NCI-H748 treated with DMSO at 0.1 percent for 48 hours (cell line): ENCODE results near the gene ATP1A3.
A peak's percentile ranks its signal among the peaks of the same experiment; 100 is the strongest.
"Not testable (repeated sequence)": the region's sequence is repeated elsewhere in the genome, so short reads cannot be mapped to it uniquely, and the experiment has no call there.

Source experiments
- DNase-seq: peaks from one replicate; lab custom pipeline; 2025; lab: John Stamatoyannopoulos, UW

The ATP1A3 gene

DNA sequence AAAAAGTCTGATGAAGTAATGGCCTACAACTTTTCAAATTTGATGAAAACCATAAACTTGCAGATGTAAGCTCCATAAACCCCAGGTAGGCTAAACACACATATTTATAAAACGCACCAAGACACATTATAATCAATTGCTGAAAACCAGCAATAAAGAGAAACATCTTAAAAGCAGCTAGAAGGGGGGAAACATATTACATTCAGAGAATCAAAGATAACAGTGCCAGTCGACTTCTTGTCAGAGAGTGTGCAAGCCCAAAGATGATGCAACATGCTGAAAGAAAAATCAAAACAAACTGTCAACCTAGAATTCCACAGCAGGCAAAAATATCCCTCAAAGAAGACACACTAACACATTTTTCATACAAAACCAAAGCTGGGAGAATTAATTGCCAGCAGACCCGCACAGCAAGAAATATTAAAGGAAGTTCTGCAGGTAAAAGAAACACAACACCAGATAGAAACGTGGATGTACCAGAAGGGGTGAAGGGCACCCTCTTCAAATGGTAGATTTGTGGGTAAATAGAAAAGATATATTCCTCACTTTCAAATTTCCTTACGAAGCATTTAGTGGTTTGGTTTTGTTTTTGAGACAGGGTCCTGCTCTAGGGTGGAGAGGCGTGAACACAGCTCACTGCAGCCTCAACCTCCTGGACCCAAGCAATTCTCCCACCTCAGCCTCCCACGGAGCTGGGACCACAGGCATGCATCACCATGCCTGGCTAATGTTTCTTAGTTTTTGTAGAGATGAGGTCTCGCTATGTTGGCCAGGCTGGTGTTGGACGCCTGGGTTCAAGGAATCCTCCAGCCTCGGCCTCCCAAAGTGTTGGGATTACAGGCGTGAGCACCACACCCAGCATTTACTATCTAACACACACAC, 16.5 kb upstream of the ATP1A3 start:
- DNase-seq: no peak

DNA sequence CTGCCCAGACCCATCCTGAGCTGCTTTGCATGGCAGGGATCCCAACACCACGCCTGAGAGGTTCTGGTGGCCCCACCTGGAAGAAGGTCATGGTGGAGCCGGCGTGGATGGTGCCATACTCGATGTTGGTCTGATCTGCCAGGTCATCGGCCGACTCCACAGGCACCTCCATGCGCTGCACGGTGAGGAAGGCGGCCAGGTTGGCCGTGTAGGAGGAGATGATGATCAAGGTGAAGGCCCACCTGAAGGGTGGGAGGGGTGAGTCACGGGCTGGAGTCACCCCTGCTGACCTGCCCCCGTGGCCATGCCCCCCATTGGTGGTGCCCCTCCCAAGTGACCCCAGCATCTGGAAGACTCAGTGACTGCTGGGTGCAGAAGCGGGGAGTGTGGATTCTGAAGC, 12.5 kb upstream of the ATP1A3 start:
- no peak for DNase-seq

DNA sequence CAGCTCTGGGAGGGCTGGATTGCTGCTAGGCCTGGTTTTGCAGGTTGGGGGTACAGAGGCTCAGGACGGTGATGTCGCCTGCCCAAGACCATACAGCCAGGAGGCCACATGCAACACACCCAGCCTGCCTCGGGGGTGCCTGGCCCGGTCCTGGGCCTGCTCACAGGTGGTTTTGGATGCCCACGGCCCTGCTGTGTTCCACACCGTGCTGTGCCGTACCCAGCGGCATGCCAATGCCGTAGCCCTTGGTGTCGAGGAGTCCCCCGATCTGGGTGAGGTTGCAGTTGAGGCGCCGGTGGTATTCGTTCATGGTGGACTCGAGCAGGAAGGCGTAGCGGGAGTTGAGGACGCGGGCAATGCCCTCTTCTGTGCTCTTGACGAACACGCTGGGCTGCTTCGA, 11.5 kb upstream of the ATP1A3 start:
- DNase-seq: no peak

DNA sequence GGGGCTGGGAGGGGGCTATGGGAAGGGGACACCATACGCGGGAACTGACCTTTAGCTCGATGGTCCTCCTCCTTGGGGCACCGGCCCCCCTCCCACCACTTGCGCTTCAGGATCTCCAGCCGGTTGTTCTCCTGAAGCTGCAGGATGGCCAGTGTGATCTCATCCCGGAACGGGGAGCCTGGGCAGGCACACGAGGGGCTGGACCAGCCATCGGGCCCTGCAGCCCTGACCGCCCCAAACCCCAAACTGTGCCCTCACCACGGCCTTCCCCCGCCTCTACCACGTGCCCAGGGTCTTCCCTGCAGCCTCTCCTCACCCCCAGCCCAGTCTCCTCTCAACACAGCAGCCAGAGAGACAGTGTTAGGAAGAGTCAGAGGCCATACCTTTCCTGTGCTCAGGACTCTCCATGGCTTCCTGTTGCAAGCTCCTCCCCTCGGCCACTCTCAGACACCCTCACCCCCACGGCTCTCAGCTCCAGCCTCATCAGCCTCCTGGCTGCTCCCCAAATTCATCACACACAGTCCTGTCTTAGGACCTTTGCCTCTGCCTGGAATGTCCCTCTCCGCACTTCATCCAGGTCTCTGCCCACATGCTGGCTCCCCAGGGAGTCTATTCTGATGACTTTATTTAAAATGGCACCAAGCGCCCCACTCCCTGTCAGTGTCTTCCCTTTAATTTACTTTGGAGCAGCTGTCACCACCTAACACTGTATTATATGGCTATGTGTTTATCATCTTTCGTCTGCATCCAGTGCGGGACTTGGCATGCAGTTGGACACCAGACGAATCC, 9.7 kb upstream of the ATP1A3 start:
- DNase-seq: no peak

DNA sequence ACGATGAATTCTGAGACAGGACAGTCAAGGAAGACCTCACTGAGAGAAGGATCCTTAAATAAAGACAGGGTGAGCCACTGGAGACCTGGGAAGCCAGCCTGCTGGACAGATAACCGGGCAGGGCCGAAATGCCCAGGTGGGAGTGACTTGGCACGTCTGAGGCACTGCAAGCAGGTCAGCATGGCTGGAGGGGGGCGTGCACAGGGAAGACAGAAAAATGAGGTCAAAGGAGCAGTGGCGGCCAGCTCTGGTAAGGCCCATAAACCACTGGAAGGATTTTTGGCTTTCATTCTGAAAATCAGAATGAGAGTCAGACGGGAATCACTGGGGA, 5.8 kb upstream of the ATP1A3 start:
- DNase-seq: no peak

DNA sequence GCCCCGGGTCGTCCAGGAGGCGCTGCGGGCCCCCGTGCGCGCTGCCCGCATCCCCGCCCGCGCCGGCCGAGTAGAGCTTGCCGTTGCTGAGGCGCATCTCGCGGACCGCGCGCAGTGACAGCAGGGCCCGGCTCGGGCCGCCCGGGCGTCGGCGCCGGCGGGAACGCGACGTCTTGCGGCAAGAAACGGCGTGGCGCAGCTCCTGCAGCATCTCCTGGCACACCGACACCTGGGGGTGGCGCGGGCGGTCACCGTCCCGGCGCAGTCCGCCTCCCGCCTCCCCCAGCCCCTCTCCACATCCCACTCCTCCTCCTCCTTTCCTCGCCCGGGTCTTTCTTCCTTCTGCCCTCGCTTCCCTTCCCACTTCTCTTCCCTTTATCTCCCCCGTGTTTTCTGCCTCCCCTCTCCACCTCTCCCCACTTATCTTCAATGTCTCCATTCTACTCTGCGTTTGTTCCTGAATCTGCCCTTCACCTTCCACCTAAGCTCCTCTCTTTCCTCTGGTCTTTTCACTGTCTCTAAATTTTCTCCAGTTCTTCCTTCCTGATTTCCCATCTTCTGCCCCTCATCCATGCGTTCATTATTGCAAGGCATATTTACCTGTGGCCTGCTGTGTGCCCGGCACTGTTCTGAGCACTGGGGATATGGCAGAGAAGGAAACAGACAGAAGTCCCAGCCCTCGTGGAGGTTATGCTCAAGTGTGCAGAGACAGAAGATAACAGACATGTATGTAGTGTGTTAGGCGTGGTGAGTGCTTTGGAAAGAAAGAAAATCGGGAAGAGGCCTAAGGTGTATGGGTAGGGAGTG, 5.2 kb upstream of the ATP1A3 start:
- DNase-seq: no peak

DNA sequence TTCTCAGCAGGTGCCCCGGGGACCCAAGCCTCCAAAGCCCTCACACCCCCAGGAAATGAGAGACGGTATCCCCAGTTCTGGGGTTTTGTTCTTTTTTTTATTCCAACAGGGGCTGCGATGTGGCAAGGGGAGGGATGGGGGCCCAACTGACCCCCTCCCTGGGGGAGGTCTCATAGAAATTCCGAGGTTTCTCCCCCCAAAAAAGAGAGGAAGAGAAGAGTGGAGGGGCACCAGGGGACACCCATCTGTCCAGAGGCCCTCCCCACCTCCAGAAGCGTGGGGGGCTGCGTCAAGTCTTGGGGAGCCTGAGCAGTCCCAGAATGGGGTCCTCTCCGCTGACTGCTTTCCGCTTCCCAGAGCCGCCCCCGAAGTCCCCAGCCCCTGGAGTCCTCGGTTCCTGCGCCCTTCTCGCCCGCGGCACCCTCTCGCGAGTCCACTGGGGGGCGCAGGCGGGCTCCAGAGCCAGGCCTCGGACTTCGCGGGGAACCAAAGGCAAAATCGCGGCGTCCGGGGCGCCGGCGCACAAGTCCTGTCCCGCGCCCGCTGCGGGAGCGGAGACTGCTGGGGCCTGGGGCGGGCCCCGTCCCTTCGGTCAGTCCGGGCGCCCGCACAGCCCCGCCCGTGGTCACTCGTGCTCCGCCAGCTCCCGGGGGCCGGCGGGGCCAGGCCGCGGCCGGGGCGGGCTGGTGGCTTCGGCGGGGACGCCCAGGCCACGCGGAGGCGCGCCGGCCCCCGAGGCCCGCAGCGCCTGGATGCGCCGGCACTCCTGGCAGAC, 4.4 kb upstream of the ATP1A3 start:
- DNase-seq: peak; percentile 41

DNA sequence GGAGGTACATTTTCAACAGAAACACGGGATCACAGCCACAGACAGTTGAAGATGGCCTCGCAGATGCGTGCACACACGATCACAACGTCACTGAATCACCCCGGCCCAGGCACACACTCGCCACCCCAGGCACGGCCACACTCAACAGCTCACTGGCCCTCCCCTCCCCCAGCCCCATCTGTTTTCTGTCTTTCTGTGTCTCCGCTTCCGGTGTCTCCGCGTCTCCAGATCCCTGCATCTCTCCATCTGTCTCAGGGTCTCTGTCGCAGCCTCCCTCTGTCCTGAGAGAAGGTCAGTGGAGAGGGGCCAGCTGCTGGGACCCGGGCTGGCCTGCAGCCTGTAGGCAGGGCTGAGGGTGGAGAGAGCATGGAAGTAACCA, 3.8 kb upstream of the ATP1A3 start:
- DNase-seq: peak; percentile 23

DNA sequence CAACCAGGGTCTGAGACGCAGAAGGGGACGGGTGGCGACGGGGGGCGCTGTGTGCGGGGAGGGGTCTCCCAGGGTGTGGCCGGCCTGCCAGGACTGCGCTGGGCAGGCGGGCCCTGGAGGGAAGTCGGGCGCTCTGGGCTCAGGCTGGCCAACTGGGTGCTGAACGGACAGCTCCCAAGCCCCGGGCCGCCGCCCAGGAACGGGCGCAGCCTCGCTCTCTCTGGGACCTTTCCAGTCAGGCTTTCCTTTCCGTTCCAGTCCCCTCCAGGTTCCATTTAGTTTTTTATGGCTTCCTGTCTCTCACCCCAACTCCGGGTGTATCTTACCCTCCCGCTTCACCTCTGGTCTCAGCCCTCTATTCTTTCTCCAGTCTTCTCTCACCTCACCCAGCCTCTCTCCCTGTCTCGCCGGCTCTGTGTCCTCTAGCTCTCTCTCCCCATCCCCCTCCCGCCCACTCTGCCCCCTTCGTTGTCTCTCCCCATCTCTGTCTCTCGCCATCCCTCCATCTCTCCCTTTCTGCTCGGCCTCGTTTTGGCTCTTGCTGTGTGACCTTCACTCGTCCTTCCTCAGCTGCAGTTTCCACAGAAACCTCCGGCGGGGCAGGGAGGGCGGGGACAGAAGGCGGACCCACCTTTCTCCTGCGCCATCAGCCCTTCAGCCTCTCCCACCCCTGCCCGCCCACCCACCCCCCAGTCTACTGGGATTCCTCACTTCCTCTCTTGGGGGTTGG, 3.3 kb upstream of the ATP1A3 start:
- no peak for DNase-seq

DNA sequence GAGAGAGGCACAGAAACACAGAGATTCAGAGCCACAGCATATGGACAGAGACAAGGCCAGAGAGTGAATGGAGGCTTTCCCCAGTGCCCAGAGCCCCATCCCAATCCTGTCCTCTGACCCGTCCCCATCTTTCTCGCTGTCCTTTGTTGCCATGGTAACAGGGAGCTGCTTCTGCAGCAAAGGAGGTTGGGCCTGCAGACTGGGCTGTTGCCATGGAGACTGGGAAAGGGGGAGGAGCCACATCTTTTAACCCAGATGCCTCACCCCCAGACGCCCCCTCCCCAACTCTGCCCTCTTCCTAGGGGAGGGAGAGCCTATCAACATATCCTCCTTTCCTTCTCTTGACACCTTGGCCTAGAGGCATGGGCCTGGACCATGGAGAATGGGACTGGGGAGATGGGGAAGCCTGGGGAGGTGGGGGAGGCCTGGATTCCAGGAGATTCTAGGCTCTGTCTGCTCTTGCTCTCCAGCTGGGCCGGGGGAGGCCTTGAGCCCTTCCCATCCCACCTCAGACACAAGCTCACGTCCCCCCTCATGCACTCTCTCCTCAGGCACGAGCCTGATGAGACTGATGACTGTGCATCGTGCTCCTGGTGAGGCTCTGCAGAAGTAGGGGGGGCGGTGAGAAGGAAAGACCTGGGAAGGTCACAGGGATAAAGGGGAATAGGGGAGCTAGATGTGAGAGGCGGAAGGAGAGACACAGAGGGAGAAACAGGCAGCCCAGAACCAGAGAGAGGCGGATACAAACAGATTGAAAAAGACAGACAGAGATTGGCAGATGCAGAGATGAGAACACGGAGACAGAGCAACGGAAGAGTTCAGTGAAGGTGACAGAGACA, 2.1 kb upstream of the ATP1A3 start:
- peak; percentile 23 for DNase-seq

DNA sequence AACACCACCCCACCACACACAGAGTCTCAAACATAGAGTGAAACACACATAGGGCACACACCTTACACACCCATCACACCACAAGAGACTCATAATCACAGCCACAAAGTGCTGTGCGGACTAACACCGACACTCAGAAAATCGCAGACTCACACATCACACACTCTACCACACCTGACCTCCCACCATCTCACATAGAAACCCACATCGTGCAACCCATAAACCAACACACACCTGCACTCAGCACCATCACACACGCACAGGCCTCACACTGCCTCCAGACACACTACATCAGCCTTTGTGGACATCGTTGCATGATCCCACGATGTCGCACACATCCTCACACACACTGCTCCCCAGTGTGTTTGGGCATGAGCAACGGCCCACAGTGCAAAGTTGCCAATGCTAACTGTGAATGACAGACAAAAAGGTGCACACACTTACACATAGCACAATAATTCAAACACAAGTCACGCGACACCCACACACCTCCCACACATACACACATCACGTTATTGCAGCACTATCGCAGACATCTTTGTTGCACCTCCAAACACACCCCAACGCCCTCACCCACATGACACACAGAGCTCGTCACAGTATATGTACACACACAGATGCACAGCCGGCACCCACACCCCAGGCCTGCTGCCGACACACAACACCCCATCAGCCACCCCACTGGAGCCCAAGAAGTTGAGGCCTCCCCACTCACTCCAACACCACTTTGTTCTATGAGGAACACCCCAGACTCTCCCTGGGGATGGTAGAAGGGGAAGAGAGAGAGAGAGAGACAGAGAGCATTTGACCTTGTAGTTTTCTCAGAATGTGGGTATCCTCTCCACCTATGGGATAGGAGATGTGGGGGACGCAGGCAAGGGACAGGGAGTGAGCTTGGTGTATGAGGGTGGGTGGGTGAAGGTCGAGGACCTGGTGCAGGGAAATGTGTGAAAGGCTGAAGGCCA, 1.2 kb upstream of the ATP1A3 start:
- DNase-seq: no peak

DNA sequence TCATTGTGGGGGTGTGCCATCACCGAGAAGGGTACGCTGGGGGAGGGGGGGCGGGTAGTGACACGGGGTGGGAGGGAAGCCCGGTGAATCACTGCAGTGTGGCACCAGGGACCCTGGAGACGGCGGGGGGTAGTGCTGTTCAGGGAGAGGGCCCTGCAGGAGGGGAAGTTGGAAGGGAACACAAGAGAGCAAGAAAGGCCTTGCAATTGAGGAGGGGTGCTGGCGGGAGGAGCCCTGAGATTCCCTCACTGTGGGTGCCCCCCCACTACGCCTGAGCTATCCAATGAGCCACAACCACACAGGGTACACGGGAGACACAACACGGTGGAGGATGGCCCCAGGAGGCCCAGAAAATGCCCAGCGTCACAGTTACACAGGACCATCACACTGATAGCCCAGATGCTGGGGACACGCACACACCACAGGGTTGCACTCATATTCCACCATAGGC, 516 bp upstream of the ATP1A3 start:
- no peak for DNase-seq

DNA sequence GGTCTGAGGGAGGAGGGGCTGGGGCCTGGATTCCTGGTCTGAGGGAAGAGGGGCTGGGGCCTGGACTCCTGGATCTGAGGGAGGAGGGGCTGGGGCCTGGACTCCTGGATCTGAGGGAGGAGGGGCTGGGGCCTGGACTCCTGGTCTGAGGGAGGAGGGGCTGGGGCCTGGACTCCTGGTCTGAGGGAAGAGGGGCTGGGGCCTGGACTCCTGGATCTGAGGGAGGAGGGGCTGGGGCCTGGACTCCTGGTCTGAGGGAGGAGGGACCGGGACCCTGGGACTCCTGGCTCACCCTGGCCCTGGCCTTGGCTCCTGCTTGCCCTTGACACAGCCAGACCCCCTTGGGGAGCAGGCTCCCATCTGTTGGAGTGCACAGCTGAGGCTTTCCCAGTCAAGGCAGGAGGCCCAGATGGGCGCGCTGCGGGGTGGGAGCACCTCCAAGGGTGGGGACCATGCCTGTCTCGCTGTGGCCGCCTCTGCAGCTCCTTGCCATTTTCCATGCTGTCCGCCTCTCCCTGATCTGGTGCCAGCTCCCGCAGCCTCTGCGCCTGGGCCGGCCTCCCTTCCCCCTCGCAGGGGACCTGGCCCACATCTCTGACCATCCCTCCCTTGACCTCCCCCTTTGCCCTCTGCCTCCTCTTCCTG, 2.0 kb downstream of the ATP1A3 start:
- not testable (repeated sequence) for DNase-seq

DNA sequence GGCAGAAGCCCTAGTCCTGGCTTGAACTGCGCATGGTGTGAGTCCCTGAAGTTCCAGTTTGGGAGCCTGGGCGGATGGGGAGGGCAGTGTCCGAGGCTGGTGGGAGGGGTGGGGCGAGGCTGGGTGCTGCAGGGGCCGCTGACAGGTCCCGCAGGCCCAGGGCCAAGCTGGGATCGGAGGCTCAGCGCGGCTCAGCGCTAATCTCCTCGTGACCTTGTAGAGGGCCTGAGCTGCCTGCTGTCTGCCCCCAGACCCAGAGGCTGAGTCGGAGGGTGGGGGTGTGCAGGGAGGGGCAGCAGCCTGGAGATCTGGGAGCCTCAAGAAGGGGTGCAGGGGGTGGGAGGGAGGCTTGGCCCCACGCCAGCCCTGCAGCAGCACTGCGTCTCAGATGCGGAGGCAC, 3.0 kb downstream of the ATP1A3 start:
- DNase-seq: no peak

DNA sequence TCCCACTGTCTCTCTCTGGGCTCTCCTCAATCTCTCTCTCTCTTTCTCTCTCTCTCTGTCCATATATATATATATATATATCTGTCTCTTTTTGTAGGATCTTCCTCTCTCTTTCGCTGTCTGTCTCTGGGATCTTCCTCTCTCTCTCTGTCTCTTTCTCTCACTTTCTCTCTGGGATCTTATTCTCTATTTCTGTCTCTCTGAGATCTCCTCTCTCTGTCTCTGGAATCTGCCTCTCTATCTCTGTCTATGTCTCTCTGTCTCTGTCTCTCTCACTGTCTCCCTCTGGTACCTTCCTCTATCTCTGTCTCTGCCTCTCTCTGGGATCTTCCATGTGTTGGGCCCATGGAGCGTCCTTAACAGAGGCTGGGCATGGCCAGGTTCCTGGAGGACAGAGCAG, 3.4 kb downstream of the ATP1A3 start:
- DNase-seq: no peak

DNA sequence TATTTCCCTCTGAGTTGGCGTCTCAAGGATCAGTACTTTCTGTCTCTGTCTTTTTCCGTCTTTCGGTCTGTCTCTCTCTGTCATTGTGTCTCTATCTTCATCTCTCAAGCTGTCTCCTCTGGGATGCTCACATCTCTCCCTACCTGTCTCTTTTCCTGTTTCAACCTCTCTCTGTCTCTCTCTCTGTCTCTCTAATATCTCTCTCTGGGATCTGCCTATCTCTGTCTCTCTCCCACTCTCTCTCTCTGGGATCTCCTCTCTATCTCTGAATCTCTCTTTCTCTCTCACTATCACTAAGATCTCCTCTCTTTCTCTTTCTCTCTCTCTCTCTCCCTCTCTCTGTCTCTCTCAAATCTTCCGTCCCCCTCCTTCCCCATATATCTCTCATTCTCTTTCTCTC, 4.0 kb downstream of the ATP1A3 start:
- DNase-seq: no peak

DNA sequence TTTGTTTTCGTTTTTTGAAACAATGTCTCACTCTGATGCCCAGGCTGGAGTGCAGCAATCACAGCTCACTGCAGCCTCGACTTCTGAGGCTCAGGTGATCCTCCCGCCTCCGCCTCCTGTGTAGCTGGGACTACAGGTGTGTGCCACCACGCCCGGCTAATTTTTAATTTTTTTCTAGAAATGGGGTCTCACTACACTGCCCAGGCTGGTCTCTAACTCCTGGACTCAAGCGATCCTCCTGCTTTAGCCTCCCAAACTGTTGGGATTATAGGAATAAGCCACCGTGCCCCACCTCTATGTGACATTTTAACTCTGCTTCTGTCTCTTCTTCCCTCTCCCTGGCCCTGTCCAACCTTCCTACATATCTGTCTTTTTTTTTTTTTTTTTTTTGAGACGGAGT, 5.1 kb downstream of the ATP1A3 start:
- DNase-seq: no peak

DNA sequence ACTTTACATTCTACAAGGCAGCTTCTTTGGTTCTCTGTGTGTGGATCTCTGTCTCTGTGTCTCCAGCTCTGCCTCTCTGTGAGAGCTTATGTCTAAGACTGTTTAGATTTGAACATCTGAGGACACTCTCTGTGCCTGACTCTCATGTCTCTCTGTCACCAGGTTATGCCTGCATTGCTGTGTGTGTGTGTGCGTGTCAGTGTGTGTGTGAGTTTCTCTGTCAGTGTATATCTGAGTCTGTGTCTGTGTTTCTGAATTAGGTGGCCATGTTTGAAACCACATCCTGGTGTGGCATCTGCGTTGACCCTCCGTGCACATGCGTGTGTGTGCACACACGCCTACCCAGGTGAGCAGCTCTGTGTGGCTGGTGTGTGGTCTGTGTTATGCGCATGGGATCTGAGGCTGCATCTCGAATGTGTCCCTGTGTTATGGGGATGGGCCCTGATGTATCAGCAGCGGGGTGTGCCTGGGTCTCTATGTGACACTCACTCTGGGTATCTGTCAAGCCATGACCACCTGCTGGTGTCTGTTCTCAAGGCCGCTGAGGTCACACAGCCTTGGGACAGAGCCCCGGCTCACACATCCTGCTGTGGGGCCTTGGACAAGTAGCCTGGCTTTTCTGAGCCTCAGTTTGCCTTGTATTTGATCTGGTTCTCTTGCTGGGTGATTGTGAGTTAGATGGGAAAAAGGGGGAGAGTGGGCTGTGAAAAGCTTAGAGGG, 6.7 kb downstream of the ATP1A3 start:
- no peak for DNase-seq
